Spleen (tissue), 11 donors: ENCODE data around the gene TIGD6. TPM values are rescaled to one million over a fixed set of nuclear protein-coding genes. Genes with fewer than 3 reads are reported as not detected.

Experiments used
- DNase-seq: peaks from one replicate; pipeline ENCODE4 v3.0.0-alpha.2; 2020
- H3K27ac ChIP-seq, 8 donors: fragments of 200-600 bp; sonication (generic) in 7 of 8; 1 replicate in 4 of 8; 2 replicates in 4 of 8; pipeline versions ENCODE4 v1.5.0 to v1.8.0; 2016 to 2021; ENCODE audit warnings: inconsistent platforms in 4 of 8, mild to moderate bottlenecking in 4 of 8, moderate library complexity in 1 of 8
- H3K27me3 ChIP-seq, 7 donors: fragments of 200-600 bp; sonication (generic) in 6 of 7; replicated peaks in 1 of 7; 1 replicate in 4 of 7; 2 replicates in 3 of 7; pipeline versions ENCODE4 v1.5.0 to v1.8.0; 2016 to 2021; ENCODE audit warnings: inconsistent platforms in 3 of 7, mild to moderate bottlenecking in 1 of 7
- H3K36me3 ChIP-seq, 6 donors: fragments of 200-600 bp; sonication (generic) in 5 of 6; 1 replicate in 4 of 6; 2 replicates in 2 of 6; pipeline versions ENCODE4 v1.5.0 to v1.8.0; 2016 to 2021; ENCODE audit warnings: inconsistent platforms in 2 of 6
- H3K4me1 ChIP-seq, 6 donors: fragments of 200-600 bp; sonication (generic) in 5 of 6; 1 replicate in 3 of 6; 2 replicates in 3 of 6; pipeline versions ENCODE4 v1.5.0 to v1.8.0; 2016 to 2021; ENCODE audit warnings: inconsistent platforms in 3 of 6
- H3K4me3 ChIP-seq, 8 donors: fragments of 200-600 bp; sonication (generic) in 7 of 8; 1 replicate in 4 of 8; 2 replicates in 4 of 8; pipeline versions ENCODE4 v1.5.0 to v1.8.0; 2016 to 2021; ENCODE audit warnings: inconsistent platforms in 4 of 8, mild to moderate bottlenecking in 4 of 8, moderate library complexity in 2 of 8
- H3K9me3 ChIP-seq, 8 donors: fragments of 200-600 bp; sonication (generic) in 7 of 8; 1 replicate in 4 of 8; 2 replicates in 4 of 8; pipeline versions ENCODE4 v1.5.0 to v1.8.0; 2016 to 2021; ENCODE audit warnings: inconsistent platforms in 4 of 8
- CTCF ChIP-seq, 11 experiments: fragments of 200-600 bp in 7 of 11; fragments of 450-650 bp in 4 of 11; sonication (generic) in 4 of 11; IDR thresholded peaks in 8 of 11; conservative IDR thresholded peaks in 3 of 11; 1 replicate in 7 of 11; 2 replicates in 4 of 11; pipeline versions ENCODE4 v1.4.0 to v1.8.0; 2016 to 2021; ENCODE audit warnings: antibody characterized with exemption in 11 of 11, inconsistent platforms in 4 of 11, mild to moderate bottlenecking in 1 of 11
- POLR2A ChIP-seq, 3 donors: fragments of 450-650 bp; IDR thresholded peaks; one replicate each; pipeline ENCODE4 v1.5.1; 2017; ENCODE audit warnings: antibody characterized with exemption in 3 of 3, mild to moderate bottlenecking in 1 of 3
- POLR2AphosphoS5 ChIP-seq, 3 donors: sonication (generic); formaldehyde crosslinking; IDR thresholded peaks; one replicate each; pipeline ENCODE4 v1.5.1; 2017; ENCODE audit warnings: antibody characterized with exemption in 3 of 3
- WGBS, 5 donors: extraction: QIAGEN DNeasy Blood & Tissue Kit in 3 of 5; methylation state at CpG; one replicate each; pipeline versions ENCODE4 v1.1.5 to v1.1.7; 2013 to 2018; 5-methylcytosine and 5-hydroxymethylcytosine counted together
- intact Hi-C: fragments of 100-400 bp; cut with DNase I; formaldehyde crosslinking; loops from one replicate; pipeline ENCODE4 v1.15.0; 2023; ENCODE audit warnings: low total_unique reads
- polyA plus RNA-seq, 3 donors: library from polyadenylated mRNA; stranded (reverse); fragments of 200-250 nt; gene quantifications; one replicate each; pipeline ENCODE4 v1.2.1, GENCODE V29; 2013
- total RNA-seq, 7 donors: library from RNA; depleted of rRNA in 3 of 7; stranded (reverse); fragments of >200 nt in 3 of 7; fragmentation: NEBNext Ultra II Directional in 4 of 7; extraction: Animal tissue kit (Norgen Biotek cat#: 25700) in 4 of 7; gene quantifications; one replicate each; pipeline versions ENCODE4 v1.1.0 to v1.2.1, GENCODE V29; 2016 to 2021
- donor health status: healthy with polysubstance abuse.
- donor health status: DM: no; HTN: no; CAD: no; lungs with moderate emphysema.
- donor health status: DM: no; HTN: no; CAD: no.
- donor health status: Bipolar disorder and iron deficiency.
- donor health status: healthy.
- donor health status: DM: no; HTN: no; CAD: no.
- donor health status: DM: yes; HTN: yes; CAD: no.

Gene TIGD6
- total and polyA plus RNA-seq, 10 donors, result 2.4 to 5.8 (median 3.4) TPM

- Histone ChIP-seq H3K36me3 (peaks cover 0 to 100% (median 83%) of the 10 kb centered on the region in 6 donors), H3K4me3 (no peak overlapping the region), H3K27ac (no peak overlapping the region), H3K9me3 (peaks cover 0 to 2% (median 0%) of the 10 kb centered on the region in 8 donors), H3K4me1 (peaks cover 0 to 12% (median 0%) of the 10 kb centered on the region in 6 donors), H3K27me3 (no peaks in the 10 kb centered on the region)
- intact Hi-C loops, result no loop called here
- WGBS, 5 donors, result 87 to 93% (median 91%) methylated on average over 6 of the region's 6 CpGs
- no peak for DNase-seq
- TF ChIP-seq POLR2A (IDR thresholded peaks at IDR 0.05), result no peak
- no peak for TF ChIP-seq POLR2AphosphoS5 (IDR thresholded peaks at IDR 0.05)
- no peak for TF ChIP-seq CTCF (IDR thresholded peaks at IDR 0.05 in 8 of 11, conservative IDR thresholded peaks at IDR 0.05 in 3 of 11)
These were observed 9.4 kb upstream of the TIGD6 start for GRCh38 chr5:150009671-150010387.

GRCh38 chr5:150007050-150007449 is 6.6 kb upstream of the TIGD6 start:
- intact Hi-C loops, result no loop called here
- Histone ChIP-seq H3K36me3 (peaks cover 0 to 92% (median 60%) of the 10 kb centered on the region in 6 donors), H3K4me3 (no peak overlapping the region), H3K4me1 (peaks cover 9 to 40% (median 14%) of the 10 kb centered on the region in 6 donors), H3K27ac (no peak overlapping the region), H3K27me3 (no peaks in the 10 kb centered on the region), H3K9me3 (no peaks in the 10 kb centered on the region)
- TF ChIP-seq POLR2A (IDR thresholded peaks at IDR 0.05) (no peak), POLR2AphosphoS5 (IDR thresholded peaks at IDR 0.05) (no peak), CTCF (IDR thresholded peaks at IDR 0.05 in 8 of 11, conservative IDR thresholded peaks at IDR 0.05 in 3 of 11) (no peak)
- DNase-seq, result no peak

- H3K36me3 ChIP-seq, result peaks cover 0 to 85% (median 53%) of the 10 kb centered on the region in 6 donors
- no peaks in the 10 kb centered on the region for H3K9me3 ChIP-seq
These were observed 5.9 kb upstream of the TIGD6 start for GRCh38 chr5:150006318-150006717.

More at GRCh38 chr5:150006318-150006717, 5.9 kb upstream of the TIGD6 start:
- no peak overlapping the region for H3K27ac ChIP-seq
- peaks cover 13 to 47% (median 22%) of the 10 kb centered on the region in 6 donors for H3K4me1 ChIP-seq
- TF ChIP-seq CTCF (IDR thresholded peaks at IDR 0.05 in 8 of 11, conservative IDR thresholded peaks at IDR 0.05 in 3 of 11), result no peak
- TF ChIP-seq POLR2A (IDR thresholded peaks at IDR 0.05), result no peak
- no peak for TF ChIP-seq POLR2AphosphoS5 (IDR thresholded peaks at IDR 0.05)
- WGBS, 5 donors, result 89 to 97% (median 93%) methylated on average over 4 of the region's 4 CpGs
- intact Hi-C loops, result no loop called here
- H3K4me3 ChIP-seq, result no peak overlapping the region
- H3K27me3 ChIP-seq, result no peaks in the 10 kb centered on the region
- no peak for DNase-seq
